Breast epithelium (tissue), 3 donors: ENCODE data around the gene VANGL1.

Experiments used
- POLR2A ChIP-seq: fragments of 450-650 bp; IDR thresholded peaks from one replicate; pipeline ENCODE4 v1.6.1; 2016; ENCODE audit warnings: antibody characterized with exemption, mild to moderate bottlenecking, moderate library complexity
- TF ChIP-seq, protein P1 (sequence below), 3 donors: fragments of 450-650 bp; IDR thresholded peaks; one replicate each; pipeline ENCODE4 v1.5.1; 2016 to 2017; ENCODE audit warnings: antibody characterized with exemption in 3 of 3, mild to moderate bottlenecking in 3 of 3, moderate library complexity in 3 of 3

DNA sequence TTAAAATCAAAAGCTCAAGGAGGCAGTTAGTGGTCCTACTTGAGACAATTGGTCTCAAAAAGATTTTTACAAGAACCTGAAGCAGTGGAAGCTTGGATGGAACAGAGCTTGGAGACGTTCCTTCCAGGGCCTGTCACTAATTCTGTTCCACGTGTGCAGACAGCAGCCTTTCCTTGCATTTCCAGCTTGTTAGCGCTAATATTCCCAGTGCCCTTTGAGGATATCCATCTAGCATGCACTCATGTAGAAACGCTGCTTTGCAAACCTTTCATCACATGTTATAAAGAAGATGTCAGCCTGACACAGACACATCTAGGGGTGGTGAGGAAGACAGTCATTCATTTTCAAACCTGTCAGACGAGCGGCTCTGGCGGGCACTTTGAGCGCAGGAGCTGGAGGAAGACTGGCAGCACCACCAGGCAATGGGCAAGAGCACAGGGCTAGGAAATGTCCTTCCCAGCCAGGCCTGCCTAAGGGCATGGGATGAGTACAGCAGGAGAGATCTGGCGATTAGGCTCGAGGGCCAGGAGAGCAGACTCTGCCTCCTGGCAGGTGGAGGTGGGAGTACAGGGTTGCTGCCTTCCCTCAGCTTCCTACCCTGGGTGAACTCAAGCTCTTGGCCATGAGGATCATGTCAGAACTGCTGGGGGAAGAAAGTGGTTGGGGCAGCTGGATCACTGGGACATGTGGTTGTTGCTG lies 71.3 kb downstream of the VANGL1 start:
- TF ChIP-seq, protein P1, sequence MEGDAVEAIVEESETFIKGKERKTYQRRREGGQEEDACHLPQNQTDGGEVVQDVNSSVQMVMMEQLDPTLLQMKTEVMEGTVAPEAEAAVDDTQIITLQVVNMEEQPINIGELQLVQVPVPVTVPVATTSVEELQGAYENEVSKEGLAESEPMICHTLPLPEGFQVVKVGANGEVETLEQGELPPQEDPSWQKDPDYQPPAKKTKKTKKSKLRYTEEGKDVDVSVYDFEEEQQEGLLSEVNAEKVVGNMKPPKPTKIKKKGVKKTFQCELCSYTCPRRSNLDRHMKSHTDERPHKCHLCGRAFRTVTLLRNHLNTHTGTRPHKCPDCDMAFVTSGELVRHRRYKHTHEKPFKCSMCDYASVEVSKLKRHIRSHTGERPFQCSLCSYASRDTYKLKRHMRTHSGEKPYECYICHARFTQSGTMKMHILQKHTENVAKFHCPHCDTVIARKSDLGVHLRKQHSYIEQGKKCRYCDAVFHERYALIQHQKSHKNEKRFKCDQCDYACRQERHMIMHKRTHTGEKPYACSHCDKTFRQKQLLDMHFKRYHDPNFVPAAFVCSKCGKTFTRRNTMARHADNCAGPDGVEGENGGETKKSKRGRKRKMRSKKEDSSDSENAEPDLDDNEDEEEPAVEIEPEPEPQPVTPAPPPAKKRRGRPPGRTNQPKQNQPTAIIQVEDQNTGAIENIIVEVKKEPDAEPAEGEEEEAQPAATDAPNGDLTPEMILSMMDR (IDR thresholded peaks at IDR 0.05), result no peak
- no peak for TF ChIP-seq POLR2A
